Karpas-422 (cell line): ENCODE results near the gene SNAP47. TPM values are rescaled to one million over a fixed set of nuclear protein-coding genes. Genes with fewer than 3 reads are reported as not detected.

Experiments
- total RNA-seq: library from RNA; depleted of rRNA; stranded (reverse); fragments of >200 nt; shearing (Covaris generic); gene quantifications from 2 replicates; pipeline ENCODE4 v1.2.3, GENCODE V29; 2014; ENCODE audit warnings: low replicate concordance; rRNA removed

SNAP47 gene
- total RNA-seq, 1 experiment from 2014 or later = 15.3 TPM

Other genes starting within 250 kb of the SNAP47 start
- gene ZNF678, start 171.9 kb upstream of the SNAP47 start, total RNA-seq = 10.0 and 19.6 TPM in 2 replicates
- gene JMJD4, start 133 bp upstream of the SNAP47 start, total RNA-seq = 25.3 and 40.0 TPM in 2 replicates
- not detected in 2 replicates for gene PRSS38, start 80.2 kb downstream of the SNAP47 start, total RNA-seq
- gene WNT9A, start 212.5 kb downstream of the SNAP47 start, total RNA-seq = not detected in 2 replicates